Measurements from ENCODE around the gene GEMIN5. TPM values are rescaled to one million over a fixed set of nuclear protein-coding genes. Genes with fewer than 3 reads are reported as not detected.

GEMIN5 gene
- polyA plus RNA-seq, 1 donor = 15.3 TPM

DNA sequence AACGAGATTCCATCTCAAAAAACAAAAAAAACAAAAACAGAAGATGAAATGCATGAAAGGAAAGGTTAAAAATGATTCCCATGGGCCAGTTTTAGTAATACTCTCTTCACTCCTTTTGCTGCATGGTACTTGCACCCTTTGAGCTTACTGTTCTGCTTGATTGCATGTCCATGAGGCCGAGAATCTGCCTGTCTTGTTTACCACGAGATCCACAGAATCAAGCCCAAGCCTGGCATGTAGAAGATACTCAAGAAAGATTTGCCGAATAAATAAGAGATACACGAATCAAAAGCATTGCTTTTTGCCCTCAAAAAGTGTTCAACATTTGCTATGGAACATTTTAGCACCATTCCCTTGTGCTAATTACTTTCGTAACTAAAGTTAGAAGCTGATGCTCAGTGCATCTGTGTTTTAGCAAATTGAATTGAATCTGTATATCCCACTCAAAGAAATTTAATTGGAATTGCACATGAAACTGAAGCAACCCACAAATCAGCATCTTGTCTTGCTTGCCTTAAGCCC, 88.7 kb downstream of the GEMIN5 start:
- no peak for DNase-seq (ENCODE audit: low read depth)

DNA sequence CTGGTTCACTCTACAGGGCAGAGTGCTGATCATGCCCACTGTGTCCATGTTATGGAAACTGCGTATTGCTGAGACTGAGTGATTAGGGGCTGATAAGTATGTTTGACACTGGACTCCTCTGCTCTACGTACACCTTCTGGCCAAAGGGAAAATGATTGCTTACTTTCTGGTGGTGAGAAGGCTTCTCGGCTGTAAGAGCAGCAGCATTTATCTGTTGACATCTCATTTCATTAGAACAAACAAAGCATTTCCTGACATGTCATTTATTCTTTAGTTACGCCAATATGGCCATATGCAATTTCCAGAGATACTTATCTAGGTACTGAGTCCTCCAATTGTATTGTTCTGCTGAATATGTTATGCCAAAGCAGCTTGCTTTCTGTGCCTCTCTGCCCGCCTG, 93.2 kb downstream of the GEMIN5 start:
- DNase-seq (ENCODE audit: low read depth) = no peak

DNA sequence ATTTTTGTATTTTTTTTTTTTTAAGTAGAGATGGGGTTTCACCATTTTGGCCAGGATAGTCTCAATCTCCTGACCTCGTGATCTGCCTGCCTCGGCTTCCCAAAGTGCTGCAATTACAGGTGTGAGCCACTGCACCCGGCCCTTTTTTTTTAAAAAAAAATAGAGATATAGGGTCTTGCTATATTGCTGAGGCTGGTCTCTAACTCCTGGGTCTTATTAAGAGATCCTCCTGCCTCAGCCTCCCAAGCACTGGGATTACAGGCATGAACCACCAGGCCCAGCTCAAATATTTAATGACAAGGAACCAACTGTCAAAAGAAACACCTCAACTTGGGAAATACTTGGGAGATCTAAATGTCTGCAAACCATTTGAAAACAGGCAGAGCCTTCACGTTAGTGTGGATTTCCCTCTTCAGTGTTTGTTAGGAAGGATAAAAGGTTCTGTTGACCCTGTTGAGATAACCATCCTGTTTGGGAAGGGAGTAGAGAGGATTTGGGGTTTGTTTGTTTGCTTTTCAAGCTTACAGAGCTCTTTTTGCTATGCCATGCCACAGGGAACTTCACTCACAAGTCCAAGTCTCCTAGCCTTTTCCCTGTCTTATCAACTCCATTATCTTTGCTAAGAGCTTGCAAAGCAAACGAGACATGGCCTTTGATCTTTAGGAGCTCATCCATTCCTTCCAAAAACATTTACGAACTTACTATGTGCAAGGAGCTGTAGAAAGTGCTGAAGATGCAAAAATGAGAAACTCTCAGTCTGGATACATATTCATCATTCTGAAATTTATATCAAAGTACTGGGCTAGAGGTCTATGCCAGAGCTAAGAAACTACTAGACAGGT, 95.1 kb downstream of the GEMIN5 start:
- DNase-seq (ENCODE audit: low read depth) = no peak

DNA sequence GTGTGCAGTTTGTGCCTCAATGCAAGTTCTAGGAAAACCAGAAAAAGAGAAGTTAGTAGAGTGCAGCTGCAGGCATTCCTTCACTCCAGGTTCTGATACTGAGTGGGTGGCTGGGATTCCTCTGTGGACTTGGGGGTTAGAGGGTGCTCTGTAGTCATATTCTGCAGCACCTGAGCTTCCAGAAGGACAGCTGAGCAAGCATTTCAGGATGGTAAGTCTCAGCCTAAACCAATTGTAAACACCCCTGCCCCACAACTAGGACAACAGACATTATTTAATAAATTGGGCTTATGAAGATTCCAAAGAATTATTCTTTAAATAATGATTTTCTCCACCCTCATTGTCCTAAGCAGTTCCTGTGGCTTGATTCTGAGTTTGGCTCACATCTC, 96.7 kb downstream of the GEMIN5 start:
- no peak for DNase-seq (ENCODE audit: low read depth)

DNA sequence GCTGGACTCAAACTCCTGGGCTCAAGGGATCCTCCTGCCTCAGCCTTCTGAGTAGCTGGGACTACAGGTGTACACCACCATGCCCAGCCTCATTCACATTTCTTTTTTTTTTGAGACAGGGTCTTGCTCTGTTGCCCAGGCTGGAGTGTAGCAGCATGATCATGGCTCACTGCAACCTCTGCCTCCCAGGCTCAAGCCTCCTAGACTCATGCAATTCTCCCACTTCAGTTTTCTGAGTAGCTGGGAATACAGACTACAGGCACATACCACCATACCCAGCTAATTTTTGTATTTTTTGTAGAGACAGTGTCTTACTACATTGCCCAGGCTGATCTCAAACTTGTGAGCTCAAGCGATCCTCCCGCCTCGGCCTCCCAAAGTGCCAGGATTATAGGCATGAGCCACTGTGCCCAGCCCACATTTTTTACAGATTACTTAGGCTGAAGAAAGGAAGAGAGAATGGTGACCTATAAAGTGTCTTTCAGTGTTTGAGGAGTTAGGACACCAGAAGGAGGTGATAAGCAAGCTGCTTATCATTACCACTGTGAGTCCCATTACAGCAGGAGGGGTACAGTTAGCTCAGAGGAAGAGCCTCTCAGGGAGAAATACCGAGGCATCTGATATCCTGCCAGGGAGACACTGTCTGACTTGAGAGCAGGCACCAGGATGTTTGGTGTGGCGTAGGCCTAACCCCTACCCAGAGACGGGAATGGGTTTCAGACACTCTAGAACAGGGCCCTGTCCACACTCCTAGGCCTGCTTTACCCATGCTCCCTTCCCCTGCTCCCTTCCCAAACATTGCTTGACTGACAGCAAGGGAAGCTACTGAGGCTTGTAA, 97.4 kb downstream of the GEMIN5 start:
- no peak for DNase-seq (ENCODE audit: low read depth)

Other genes starting within 250 kb of the GEMIN5 start
- gene LARP1, start 182.8 kb downstream of the GEMIN5 start, polyA plus RNA-seq (ENCODE audit: insufficient read length) = 89.5 TPM
- 14.0 TPM for gene FAXDC2, start 87.6 kb downstream of the GEMIN5 start, polyA plus RNA-seq (ENCODE audit: insufficient read length)
- gene CNOT8, start 79.6 kb downstream of the GEMIN5 start, polyA plus RNA-seq (ENCODE audit: insufficient read length) = 33.1 TPM
- 32.3 TPM for gene MRPL22, start 2.9 kb upstream of the GEMIN5 start, polyA plus RNA-seq (ENCODE audit: insufficient read length)
- 0.06 TPM for gene KIF4B, start 75.5 kb upstream of the GEMIN5 start, polyA plus RNA-seq (ENCODE audit: insufficient read length)